HG02623 (cell line): ENCODE measurements around the gene DTNB.
"Not testable (repeated sequence)": the region's sequence is repeated elsewhere in the genome, so short reads cannot be mapped to it uniquely, and the experiment has no call there.

Experiments used
- ATAC-seq: cut with Tn5 transposase; IDR thresholded peaks from one replicate; pipeline ENCODE4 v1.9.1; 2021; ENCODE audit warnings: moderate library complexity; ENCODE audit not compliant: unreplicated experiment

Gene DTNB

GRCh38 chr2:25673300-25674076 is at the start of gene DTNB:
Gene DTNB (minus strand): TSS chr2:25673577. CDS start chr2:25652660, 20,917 bp downstream.
- peak; percentile 73 for ATAC-seq

GRCh38 chr2:25722224-25722623 is 48.8 kb upstream of the DTNB start:
- no peak for ATAC-seq

- ATAC-seq: no peak
These were observed 47.2 kb upstream of the DTNB start for GRCh38 chr2:25720575-25720974.

- no peak for ATAC-seq
These were observed 41.4 kb upstream of the DTNB start for GRCh38 chr2:25714740-25715139.

GRCh38 chr2:25712455-25712854 is 39.1 kb upstream of the DTNB start:
- no peak for ATAC-seq

- ATAC-seq: no peak
These were observed 38.4 kb upstream of the DTNB start for GRCh38 chr2:25711675-25712354.

GRCh38 chr2:25710750-25711149 is 37.4 kb upstream of the DTNB start:
- no peak for ATAC-seq

GRCh38 chr2:25709349-25709748 is 36.0 kb upstream of the DTNB start:
- no peak for ATAC-seq

- no peak for ATAC-seq
These were observed 34.7 kb upstream of the DTNB start for GRCh38 chr2:25707927-25708590.

GRCh38 chr2:25705575-25705974 is 32.2 kb upstream of the DTNB start:
- not testable (repeated sequence) for ATAC-seq

- no peak for ATAC-seq
These were observed 28.4 kb upstream of the DTNB start for GRCh38 chr2:25701801-25702200.

- ATAC-seq: no peak
These were observed 26.9 kb upstream of the DTNB start for GRCh38 chr2:25700221-25700660.

GRCh38 chr2:25699216-25699615 is 25.8 kb upstream of the DTNB start:
- no peak for ATAC-seq

- no peak for ATAC-seq
These were observed 25.4 kb upstream of the DTNB start for GRCh38 chr2:25698752-25699151.

- no peak for ATAC-seq
These were observed 24.4 kb upstream of the DTNB start for GRCh38 chr2:25697559-25698341.

- ATAC-seq: no peak
These were observed 19.5 kb upstream of the DTNB start for GRCh38 chr2:25692737-25693445.

- no peak for ATAC-seq
These were observed 18.8 kb upstream of the DTNB start for GRCh38 chr2:25692143-25692542.

- ATAC-seq: no peak
These were observed 16.7 kb upstream of the DTNB start for GRCh38 chr2:25690058-25690457.

GRCh38 chr2:25688236-25688635 is 14.9 kb upstream of the DTNB start:
- ATAC-seq: no peak

- ATAC-seq: no peak
These were observed 12.4 kb upstream of the DTNB start for GRCh38 chr2:25685741-25686140.
